Measurements from ENCODE around the gene PLAGL1.

DNA sequence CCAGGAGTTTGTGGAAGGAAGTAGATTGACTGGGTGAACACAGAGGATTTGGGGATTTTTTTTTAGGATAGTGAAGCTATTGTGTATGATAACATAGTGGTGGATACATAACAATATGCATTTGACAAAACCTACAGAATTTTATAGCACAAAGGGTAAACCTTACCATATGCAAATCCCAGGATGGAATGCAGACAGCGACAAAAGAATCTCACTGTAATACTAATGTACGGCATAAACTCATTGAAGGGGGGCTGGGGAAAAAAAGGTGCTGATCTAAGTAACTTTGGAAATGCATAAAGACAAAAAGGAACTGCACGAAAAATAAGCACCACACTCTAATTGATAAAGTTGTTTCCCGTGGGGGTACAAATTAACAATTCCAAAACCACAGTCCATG is 15.2 kb upstream of the PLAGL1 start:
- TF ChIP-seq, protein P1, sequence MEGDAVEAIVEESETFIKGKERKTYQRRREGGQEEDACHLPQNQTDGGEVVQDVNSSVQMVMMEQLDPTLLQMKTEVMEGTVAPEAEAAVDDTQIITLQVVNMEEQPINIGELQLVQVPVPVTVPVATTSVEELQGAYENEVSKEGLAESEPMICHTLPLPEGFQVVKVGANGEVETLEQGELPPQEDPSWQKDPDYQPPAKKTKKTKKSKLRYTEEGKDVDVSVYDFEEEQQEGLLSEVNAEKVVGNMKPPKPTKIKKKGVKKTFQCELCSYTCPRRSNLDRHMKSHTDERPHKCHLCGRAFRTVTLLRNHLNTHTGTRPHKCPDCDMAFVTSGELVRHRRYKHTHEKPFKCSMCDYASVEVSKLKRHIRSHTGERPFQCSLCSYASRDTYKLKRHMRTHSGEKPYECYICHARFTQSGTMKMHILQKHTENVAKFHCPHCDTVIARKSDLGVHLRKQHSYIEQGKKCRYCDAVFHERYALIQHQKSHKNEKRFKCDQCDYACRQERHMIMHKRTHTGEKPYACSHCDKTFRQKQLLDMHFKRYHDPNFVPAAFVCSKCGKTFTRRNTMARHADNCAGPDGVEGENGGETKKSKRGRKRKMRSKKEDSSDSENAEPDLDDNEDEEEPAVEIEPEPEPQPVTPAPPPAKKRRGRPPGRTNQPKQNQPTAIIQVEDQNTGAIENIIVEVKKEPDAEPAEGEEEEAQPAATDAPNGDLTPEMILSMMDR (IDR thresholded peaks at IDR 0.05) = no peak
- no peak for TF ChIP-seq POLR2A (IDR thresholded peaks at IDR 0.05)
